Measurements from ENCODE around the gene CMIP. TPM values are rescaled to one million over a fixed set of nuclear protein-coding genes. Genes with fewer than 3 reads are reported as not detected.

Gene CMIP
- total RNA-seq, 1 experiment from 2014 or later: 68.0 TPM

DNA sequence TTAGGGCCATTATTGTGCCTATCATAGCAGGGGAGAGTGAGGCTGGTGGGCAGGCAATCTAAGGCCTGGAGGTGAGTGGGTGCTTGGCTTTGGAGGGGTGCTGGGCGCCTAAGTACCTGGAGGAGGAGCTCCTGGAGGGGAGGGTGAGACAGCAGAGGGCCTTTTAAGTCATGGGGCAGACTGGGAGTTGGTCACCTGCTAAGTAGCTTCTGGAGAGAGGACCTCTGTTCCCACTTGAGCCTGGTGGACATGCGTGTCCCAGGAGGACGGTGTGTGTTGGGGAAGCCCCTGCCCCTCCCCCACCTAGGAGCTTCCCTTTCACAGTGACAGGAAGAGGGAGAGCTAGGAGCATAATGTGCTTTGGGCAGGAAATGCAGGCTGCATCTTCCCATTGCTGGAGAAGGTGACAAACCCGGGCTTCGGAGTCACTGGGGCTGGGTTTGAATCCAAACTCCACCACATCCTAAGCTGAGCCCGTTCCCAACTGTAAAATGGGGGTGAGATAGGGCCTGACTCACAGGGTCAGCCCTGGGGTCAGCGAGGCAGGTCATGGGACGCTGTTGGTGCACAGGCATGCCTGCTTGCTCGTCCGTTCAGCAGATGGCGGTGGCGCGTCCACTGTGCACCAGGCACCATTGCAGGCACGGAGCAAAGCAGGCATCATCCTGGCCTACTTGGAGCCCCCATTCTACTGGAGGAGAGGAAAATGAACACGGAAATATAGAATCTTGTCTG, 37.9 kb downstream of the CMIP start:
- H3K9me3 ChIP-seq: no peaks in the 10 kb centered on the region
- TF ChIP-seq, protein P1, sequence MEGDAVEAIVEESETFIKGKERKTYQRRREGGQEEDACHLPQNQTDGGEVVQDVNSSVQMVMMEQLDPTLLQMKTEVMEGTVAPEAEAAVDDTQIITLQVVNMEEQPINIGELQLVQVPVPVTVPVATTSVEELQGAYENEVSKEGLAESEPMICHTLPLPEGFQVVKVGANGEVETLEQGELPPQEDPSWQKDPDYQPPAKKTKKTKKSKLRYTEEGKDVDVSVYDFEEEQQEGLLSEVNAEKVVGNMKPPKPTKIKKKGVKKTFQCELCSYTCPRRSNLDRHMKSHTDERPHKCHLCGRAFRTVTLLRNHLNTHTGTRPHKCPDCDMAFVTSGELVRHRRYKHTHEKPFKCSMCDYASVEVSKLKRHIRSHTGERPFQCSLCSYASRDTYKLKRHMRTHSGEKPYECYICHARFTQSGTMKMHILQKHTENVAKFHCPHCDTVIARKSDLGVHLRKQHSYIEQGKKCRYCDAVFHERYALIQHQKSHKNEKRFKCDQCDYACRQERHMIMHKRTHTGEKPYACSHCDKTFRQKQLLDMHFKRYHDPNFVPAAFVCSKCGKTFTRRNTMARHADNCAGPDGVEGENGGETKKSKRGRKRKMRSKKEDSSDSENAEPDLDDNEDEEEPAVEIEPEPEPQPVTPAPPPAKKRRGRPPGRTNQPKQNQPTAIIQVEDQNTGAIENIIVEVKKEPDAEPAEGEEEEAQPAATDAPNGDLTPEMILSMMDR (IDR thresholded peaks at IDR 0.05; ENCODE audit: insufficient read depth in 1 of 2, low read depth in 1 of 2, low read length in 1 of 2, severe bottlenecking in 1 of 2, unreplicated experiment in 1 of 2): no peak
- H3K27me3 Mint-ChIP-seq (ENCODE audit: insufficient read depth, unreplicated experiment): no peaks in the 10 kb centered on the region
- peaks cover 49% of the 10 kb centered on the region for H3K4me1 Mint-ChIP-seq (ENCODE audit: low read depth, unreplicated experiment)
- no peaks in the 10 kb centered on the region for H3K27me3 ChIP-seq (replicated peaks; ENCODE audit: control insufficient read depth, insufficient read depth, low read length)
- H3K36me3 Mint-ChIP-seq (ENCODE audit: insufficient read depth, unreplicated experiment): peaks cover 13% of the 10 kb centered on the region
- intact Hi-C loops (cut with micrococcal nuclease; ENCODE audit: unreplicated experiment): loop anchor here (5.0 kb wide), 1 partner anchor 35 kb away; no protein-coding TSS in a partner anchor
- no peak overlapping the region for H3K4me3 ChIP-seq (ENCODE audit: low read depth, low read length)
- no peak for DNase-seq
- H3K27ac Mint-ChIP-seq (ENCODE audit: unreplicated experiment): peak overlapping the region; percentile 43
- CTCF ChIA-PET: no interaction called here
- peaks cover 63% of the 10 kb centered on the region for H3K4me1 ChIP-seq
- H3K36me3 ChIP-seq (ENCODE audit: control insufficient read depth, insufficient read depth, low read length): peaks cover 3% of the 10 kb centered on the region; the same call in 1 of the 2 replicates
- BruUV-seq (replicated peaks): no TSS peak
- POLR2A ChIA-PET: no interaction called here
- no peaks in the 10 kb centered on the region for H3K9me3 Mint-ChIP-seq (ENCODE audit: unreplicated experiment)
- H3K4me3 Mint-ChIP-seq (ENCODE audit: unreplicated experiment): no peak overlapping the region

DNA sequence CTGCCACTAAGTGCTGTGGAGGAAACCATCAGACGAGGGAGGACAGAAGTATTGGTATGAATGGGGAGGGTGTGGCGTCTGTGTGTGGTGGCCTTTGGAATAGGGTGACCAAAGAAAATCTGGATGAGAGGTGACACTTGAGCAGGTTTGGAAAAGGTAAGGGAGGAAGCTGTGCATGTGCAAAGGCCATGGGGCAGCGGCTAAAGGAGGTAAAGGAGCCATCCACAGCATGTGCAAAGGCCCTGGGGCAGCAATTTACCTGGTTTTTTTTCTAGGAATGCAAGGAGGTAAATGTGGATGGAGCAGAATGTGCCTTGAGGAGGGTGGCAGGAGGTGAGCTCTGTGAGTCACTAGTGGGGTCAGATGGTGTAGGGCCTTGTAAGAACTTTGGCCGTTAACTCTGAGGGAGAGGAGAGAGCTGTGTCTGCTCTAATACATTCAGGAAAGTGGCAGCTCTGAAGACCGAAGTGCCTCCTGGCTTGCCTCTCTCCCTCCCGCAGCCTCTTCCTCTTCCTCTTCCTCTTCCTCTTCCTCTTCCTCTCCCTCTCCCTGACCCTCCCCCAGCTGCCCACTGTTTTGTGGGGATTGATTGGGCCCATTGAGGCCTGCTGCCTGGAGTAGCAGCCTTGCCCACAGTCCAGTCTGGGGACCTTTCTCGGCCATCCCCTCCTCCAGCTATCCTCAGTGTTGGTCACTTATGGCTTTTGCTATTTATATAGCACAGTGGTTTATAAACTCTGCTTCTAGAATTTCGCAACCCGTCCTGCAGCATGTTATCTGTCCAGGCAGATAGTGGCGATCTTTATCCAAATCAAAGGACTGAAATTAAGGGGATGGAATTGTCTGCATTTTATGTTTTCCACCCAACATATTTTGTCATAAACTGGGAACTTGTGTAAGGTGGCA, 38.7 kb downstream of the CMIP start:
- intact Hi-C loops (cut with micrococcal nuclease; ENCODE audit: unreplicated experiment): loop anchor here (5.0 kb wide), 1 partner anchor 36 kb away; no protein-coding TSS in a partner anchor
- H3K27ac Mint-ChIP-seq (ENCODE audit: unreplicated experiment): peak overlapping the region; percentile 43
- no peak for DNase-seq
- no peaks in the 10 kb centered on the region for H3K9me3 ChIP-seq
- ChIA-PET CTCF (no interaction called here), POLR2A (interaction anchor here (0.6 to 0.9 kb wide), 2 partner anchors 10 to 381 kb away, joined by 4 to 5 read pairs; no protein-coding TSS in a partner anchor)
- H3K4me3 Mint-ChIP-seq (ENCODE audit: unreplicated experiment): no peak overlapping the region
- H3K27me3 Mint-ChIP-seq (ENCODE audit: insufficient read depth, unreplicated experiment): no peaks in the 10 kb centered on the region
- peaks cover 3% of the 10 kb centered on the region; the same call in 1 of the 2 replicates for H3K36me3 ChIP-seq (ENCODE audit: control insufficient read depth, insufficient read depth, low read length)
- TF ChIP-seq, protein P1 (IDR thresholded peaks at IDR 0.05; ENCODE audit: insufficient read depth in 1 of 2, low read depth in 1 of 2, low read length in 1 of 2, severe bottlenecking in 1 of 2, unreplicated experiment in 1 of 2): no peak
- peaks cover 13% of the 10 kb centered on the region for H3K36me3 Mint-ChIP-seq (ENCODE audit: insufficient read depth, unreplicated experiment)
- no TSS peak for BruUV-seq (replicated peaks)
- H3K27me3 ChIP-seq (replicated peaks; ENCODE audit: control insufficient read depth, insufficient read depth, low read length): no peaks in the 10 kb centered on the region
- H3K9me3 Mint-ChIP-seq (ENCODE audit: unreplicated experiment): no peaks in the 10 kb centered on the region
- peaks cover 41% of the 10 kb centered on the region for H3K4me1 Mint-ChIP-seq (ENCODE audit: low read depth, unreplicated experiment)
- no peak overlapping the region for H3K4me3 ChIP-seq (ENCODE audit: low read depth, low read length)
- peaks cover 55% of the 10 kb centered on the region for H3K4me1 ChIP-seq

DNA sequence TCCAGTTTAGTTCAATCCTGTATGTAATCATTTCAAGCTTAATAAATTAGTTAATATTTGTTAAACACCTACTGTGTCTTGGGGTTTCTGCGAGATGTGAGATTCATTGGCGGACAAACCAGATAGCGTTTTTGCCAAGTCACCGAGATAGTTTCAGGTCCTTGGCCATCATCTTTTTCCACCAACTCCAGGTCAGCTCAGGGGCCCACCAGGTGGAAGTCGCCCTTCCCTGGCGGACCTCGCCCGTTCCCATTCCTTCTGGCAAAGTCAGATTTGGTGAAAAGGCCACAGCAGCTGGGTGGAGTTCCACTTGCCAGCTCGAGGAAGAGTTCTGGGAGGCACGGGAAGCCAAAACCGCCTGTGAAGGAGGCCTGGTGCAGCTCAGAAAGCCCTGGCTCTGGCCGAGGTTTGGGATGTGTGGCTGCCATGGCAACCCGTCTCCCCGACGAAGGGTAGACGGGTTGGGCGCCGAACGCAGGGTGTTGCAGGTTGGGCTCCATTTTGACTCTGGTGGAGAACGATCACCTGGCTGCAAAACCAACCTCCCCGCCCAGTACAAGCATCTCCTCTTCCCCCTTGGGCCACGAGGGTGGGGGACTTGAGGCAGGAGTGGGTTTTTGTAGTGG, 39.5 kb downstream of the CMIP start:
- CTCF ChIA-PET: interaction anchor here (1.0 kb wide), 1 partner anchor 210 kb away, joined by 3 read pairs; no protein-coding TSS in a partner anchor
- H3K36me3 ChIP-seq (ENCODE audit: control insufficient read depth, insufficient read depth, low read length): peaks cover 3% of the 10 kb centered on the region; the same call in 1 of the 2 replicates
- BruUV-seq (replicated peaks): no TSS peak
- Mint-ChIP-seq H3K27ac (ENCODE audit: unreplicated experiment) (no peak overlapping the region), H3K4me1 (ENCODE audit: low read depth, unreplicated experiment) (peaks cover 41% of the 10 kb centered on the region), H3K4me3 (ENCODE audit: unreplicated experiment) (no peak overlapping the region), H3K36me3 (ENCODE audit: insufficient read depth, unreplicated experiment) (peaks cover 13% of the 10 kb centered on the region), H3K27me3 (ENCODE audit: insufficient read depth, unreplicated experiment) (no peaks in the 10 kb centered on the region), H3K9me3 (ENCODE audit: unreplicated experiment) (no peaks in the 10 kb centered on the region)
- POLR2A ChIA-PET: interaction anchor here (0.6 to 0.9 kb wide), 2 partner anchors 9 to 380 kb away, joined by 4 to 5 read pairs; no protein-coding TSS in a partner anchor
- no peak for DNase-seq
- peaks cover 47% of the 10 kb centered on the region for H3K4me1 ChIP-seq
- intact Hi-C loops (cut with micrococcal nuclease; ENCODE audit: unreplicated experiment): loop anchor here (5.0 kb wide), 1 partner anchor 37 kb away; no protein-coding TSS in a partner anchor
- no peaks in the 10 kb centered on the region for H3K9me3 ChIP-seq
- TF ChIP-seq, protein P1 (IDR thresholded peaks at IDR 0.05; ENCODE audit: insufficient read depth in 1 of 2, low read depth in 1 of 2, low read length in 1 of 2, severe bottlenecking in 1 of 2, unreplicated experiment in 1 of 2): no peak
- no peaks in the 10 kb centered on the region for H3K27me3 ChIP-seq (replicated peaks; ENCODE audit: control insufficient read depth, insufficient read depth, low read length)
- H3K4me3 ChIP-seq (ENCODE audit: low read depth, low read length): no peak overlapping the region
